IMR-90 (cell line): ENCODE results near the gene HOXC5. TPM values are rescaled to one million over a fixed set of nuclear protein-coding genes. Genes with fewer than 3 reads are reported as not detected.
"Not testable (repeated sequence)": the region's sequence is repeated elsewhere in the genome, so short reads cannot be mapped to it uniquely, and the experiment has no call there.

ENCODE experiments used
- ATAC-seq: fragments of 200-7000 bp; cut with Tn5 transposase; 2 replicates; pipeline ENCODE4 v1.9.1; 2020; ENCODE audit warnings: low read depth, mild to moderate bottlenecking, moderate library complexity
- BruUV-seq: library from RNA; stranded (reverse); fragments of 400-500 nt; replicated peaks from 2 replicates; lab custom pipeline; 2021; lab: Mats Ljungman, UMichigan
- CTCF ChIA-PET: fragments of 300-600 bp; formaldehyde crosslinking; extraction: SDS; loops from one replicate; lab custom pipeline; 2021; ENCODE audit warnings: antibody characterized with exemption; lab: Yijun Ruan, JAX
- POLR2A ChIA-PET: fragments of 300-600 bp; sonication (Branson Sonifier 250); formaldehyde crosslinking; loops from one replicate; lab custom pipeline; 2022; ENCODE audit warnings: antibody characterized with exemption; ENCODE audit not compliant: unreplicated experiment; lab: Charles Lee
- DNase-seq: peaks from one replicate; pipeline ENCODE4 v3.0.0; 2013
- H2AFZ ChIP-seq: replicated peaks from 2 replicates; pipeline ENCODE3; 2013; ENCODE audit warnings: low read length, mild to moderate bottlenecking; ENCODE audit not compliant: poor library complexity
- H2AK5ac ChIP-seq: 2 replicates; pipeline ENCODE4 v1.6.1; 2013; ENCODE audit warnings: low read depth, low read length, inconsistent platforms
- H2AK9ac ChIP-seq: replicated peaks from 2 replicates; pipeline ENCODE3; 2013; ENCODE audit warnings: mild to moderate bottlenecking, low read depth, low read length, moderate library complexity; ENCODE audit not compliant: poor library complexity
- H2BK120ac ChIP-seq: 2 replicates; pipeline ENCODE4 v1.6.1; 2013; ENCODE audit warnings: low read depth, low read length, inconsistent platforms
- H2BK15ac ChIP-seq: 3 replicates; pipeline ENCODE4 v1.6.1; 2013; ENCODE audit warnings: low read depth, low read length, inconsistent platforms
- H2BK20ac ChIP-seq: 2 replicates; pipeline ENCODE4 v1.6.1; 2013; ENCODE audit warnings: low read depth, mild to moderate bottlenecking, inconsistent platforms, low read length, moderate library complexity
- H2BK5ac ChIP-seq: 2 replicates; pipeline ENCODE4 v1.6.1; 2013; ENCODE audit warnings: mild to moderate bottlenecking, low read depth, low read length, inconsistent platforms; ENCODE audit not compliant: poor library complexity, severe bottlenecking
- H3K14ac ChIP-seq: replicated peaks from 2 replicates; pipeline ENCODE4 v1.6.1; 2013; ENCODE audit warnings: low read depth, low read length, inconsistent platforms
- H3K18ac ChIP-seq: 2 replicates; pipeline ENCODE4 v1.6.1; 2013; ENCODE audit warnings: low read depth, low read length, control low read depth
- H3K23ac ChIP-seq: 2 replicates; pipeline ENCODE4 v1.6.1; 2013; ENCODE audit warnings: low read depth, low read length, inconsistent platforms
- H3K27ac ChIP-seq: 2 replicates; pipeline ENCODE4 v1.5.1; 2013; ENCODE audit warnings: mild to moderate bottlenecking, control low read depth, low read length; ENCODE audit not compliant: insufficient read depth
- H3K27me3 ChIP-seq: 2 replicates; pipeline ENCODE4 v1.6.1; 2013; ENCODE audit warnings: low read length; ENCODE audit not compliant: control insufficient read depth, insufficient read depth
- H3K36me3 ChIP-seq: 2 replicates; pipeline ENCODE4 v1.6.1; 2013; ENCODE audit warnings: low read length, mixed read lengths; ENCODE audit not compliant: control insufficient read depth, insufficient read depth
- H3K4ac ChIP-seq: 2 replicates; pipeline ENCODE4 v1.6.1; 2013; ENCODE audit warnings: low read depth, low read length, inconsistent platforms
- H3K4me1 ChIP-seq: 2 replicates; pipeline ENCODE4 v1.6.1; 2013; ENCODE audit warnings: low read length, mixed read lengths; ENCODE audit not compliant: control insufficient read depth, insufficient read depth
- H3K4me2 ChIP-seq: 2 replicates; pipeline ENCODE4 v1.6.1; 2013; ENCODE audit warnings: low read depth, mild to moderate bottlenecking, control low read depth, low read length, moderate library complexity
- H3K4me3 ChIP-seq: 2 replicates; pipeline ENCODE4 v1.5.1; 2013; ENCODE audit warnings: low read depth, mild to moderate bottlenecking, control low read depth, low read length, moderate library complexity; ENCODE audit not compliant: insufficient read depth
- H3K56ac ChIP-seq: 2 replicates; pipeline ENCODE4 v1.6.1; 2013; ENCODE audit warnings: low read length, inconsistent platforms; ENCODE audit not compliant: insufficient read depth; ENCODE audit errors: extremely low read depth
- H3K79me1 ChIP-seq, 2 experiments: 2 replicates each; pipeline ENCODE4 v1.6.1; 2013; ENCODE audit warnings: low read length in 2 of 2, inconsistent platforms in 1 of 2, low read depth in 1 of 2
- H3K9ac ChIP-seq: 2 replicates; pipeline ENCODE4 v1.6.1; 2013; ENCODE audit warnings: low read depth, low read length, control low read depth
- H3K9me1 ChIP-seq: 2 replicates; pipeline ENCODE4 v1.6.1; 2013; ENCODE audit warnings: low read length, inconsistent platforms; ENCODE audit not compliant: insufficient read depth
- H3K9me3 ChIP-seq: 2 replicates; pipeline ENCODE4 v1.6.1; 2013; ENCODE audit warnings: low read length; ENCODE audit not compliant: control insufficient read depth, insufficient read depth
- H4K20me1 ChIP-seq: 2 replicates; pipeline ENCODE4 v1.6.1; 2013; ENCODE audit warnings: low read length, inconsistent platforms; ENCODE audit not compliant: insufficient read depth
- H4K5ac ChIP-seq: 2 replicates; pipeline ENCODE4 v1.6.1; 2013; ENCODE audit warnings: mild to moderate bottlenecking, low read depth, low read length, control low read depth
- H4K8ac ChIP-seq, 2 experiments: 2 replicates each; pipeline ENCODE4 v1.6.1; 2013; ENCODE audit warnings: low read depth in 2 of 2, low read length in 2 of 2, control low read depth in 1 of 2, inconsistent platforms in 1 of 2
- H4K91ac ChIP-seq: 2 replicates; pipeline ENCODE4 v1.6.1; 2013; ENCODE audit warnings: low read depth, low read length, inconsistent platforms; ENCODE audit not compliant: insufficient read depth
- WGBS, 2 experiments: methylation state at CpG; one replicate each; pipeline versions ENCODE4 v1.1.5 to v1.1.7; 2013; ENCODE audit warnings: missing lambda C conversion rate in 2 of 2; ENCODE audit not compliant: insufficient read length in 1 of 2; ENCODE audit errors: extremely low coverage in 2 of 2; 5-methylcytosine and 5-hydroxymethylcytosine counted together
- dilution Hi-C: fragments of 300-500 bp; cut with HindIII; formaldehyde crosslinking; loops from one replicate; pipeline ENCODE4 v1.14.3; 2018; ENCODE audit warnings: low sequenced_read_pairs; ENCODE audit not compliant: unreplicated experiment
- in situ Hi-C: fragments of 300-500 bp; cut with MboI; formaldehyde crosslinking; loops from 3 replicates; pipeline ENCODE4 v1.14.3; 2019; ENCODE audit warnings: low sequenced_read_pairs, inconsistent platforms, mixed read lengths
- intact Hi-C: fragments of 100-400 bp; cut with micrococcal nuclease; formaldehyde crosslinking; loops from 2 replicates; pipeline ENCODE4 v1.10.0; 2022
- polyA plus RNA-seq, 3 experiments: library from polyadenylated mRNA; depleted of rRNA; stranded (reverse); fragments of >200 nt; gene quantifications; 2 replicates each; pipeline ENCODE4 v1.2.3, GENCODE V29; 2012; ENCODE audit warnings: low replicate concordance in 1 of 3
- total RNA-seq: library from RNA; depleted of rRNA; stranded (reverse); fragments of >200 nt; gene quantifications from 2 replicates; pipeline ENCODE4 v1.2.3, GENCODE V29; 2012

Gene HOXC5
- total and polyA plus RNA-seq, 2 of the 4 experiments (the other 2 are of a cell fraction) = not detected

DNA sequence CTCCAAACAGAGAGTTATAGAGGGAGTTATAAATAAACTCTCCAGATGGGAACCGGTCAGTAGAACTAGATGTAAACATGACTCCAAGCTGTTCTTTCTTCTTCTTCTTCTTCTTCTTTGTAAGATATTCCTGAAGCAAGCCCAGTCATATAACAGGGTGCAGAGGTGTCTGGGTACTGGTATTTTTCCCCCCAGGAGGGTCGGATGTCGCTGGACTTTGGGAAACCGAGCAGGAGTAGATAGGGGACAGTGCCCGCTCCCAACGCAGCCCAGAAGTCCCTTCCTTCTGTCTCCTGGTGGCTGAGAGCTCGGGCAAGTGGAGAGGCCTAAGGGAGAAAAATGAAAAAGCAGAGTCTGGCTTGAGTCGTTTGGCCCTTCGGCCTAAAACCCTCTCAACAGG is 46.3 kb downstream of the HOXC5 start:
- H3K4ac ChIP-seq, H3K4me1 ChIP-seq, DNase-seq, dilution Hi-C loops, H4K5ac ChIP-seq, H3K9me3 ChIP-seq, H3K23ac ChIP-seq, POLR2A ChIA-PET, H4K20me1 ChIP-seq, H3K4me3 ChIP-seq, H3K9me1 ChIP-seq, H3K4me2 ChIP-seq, intact Hi-C loops, in situ Hi-C loops, H3K14ac ChIP-seq, H3K56ac ChIP-seq, H2AK5ac ChIP-seq, H3K18ac ChIP-seq, H2AFZ ChIP-seq, H3K27ac ChIP-seq, H4K8ac ChIP-seq, H2BK20ac ChIP-seq, H2AK9ac ChIP-seq, ATAC-seq, BruUV-seq, H2BK5ac ChIP-seq, H3K79me1 ChIP-seq, H3K9ac ChIP-seq, H4K91ac ChIP-seq, H3K36me3 ChIP-seq, H2BK15ac ChIP-seq, H2BK120ac ChIP-seq: not testable (repeated sequence)
- CTCF ChIA-PET = interaction anchor here (0.6 kb wide), 1 partner anchor 98 kb away, joined by 5 read pairs; no protein-coding TSS in a partner anchor
- H3K27me3 ChIP-seq = peaks cover 24% of the 10 kb centered on the region
- no CpG with 5 or more reads among the region's 9 CpGs for WGBS, 2 experiments

DNA sequence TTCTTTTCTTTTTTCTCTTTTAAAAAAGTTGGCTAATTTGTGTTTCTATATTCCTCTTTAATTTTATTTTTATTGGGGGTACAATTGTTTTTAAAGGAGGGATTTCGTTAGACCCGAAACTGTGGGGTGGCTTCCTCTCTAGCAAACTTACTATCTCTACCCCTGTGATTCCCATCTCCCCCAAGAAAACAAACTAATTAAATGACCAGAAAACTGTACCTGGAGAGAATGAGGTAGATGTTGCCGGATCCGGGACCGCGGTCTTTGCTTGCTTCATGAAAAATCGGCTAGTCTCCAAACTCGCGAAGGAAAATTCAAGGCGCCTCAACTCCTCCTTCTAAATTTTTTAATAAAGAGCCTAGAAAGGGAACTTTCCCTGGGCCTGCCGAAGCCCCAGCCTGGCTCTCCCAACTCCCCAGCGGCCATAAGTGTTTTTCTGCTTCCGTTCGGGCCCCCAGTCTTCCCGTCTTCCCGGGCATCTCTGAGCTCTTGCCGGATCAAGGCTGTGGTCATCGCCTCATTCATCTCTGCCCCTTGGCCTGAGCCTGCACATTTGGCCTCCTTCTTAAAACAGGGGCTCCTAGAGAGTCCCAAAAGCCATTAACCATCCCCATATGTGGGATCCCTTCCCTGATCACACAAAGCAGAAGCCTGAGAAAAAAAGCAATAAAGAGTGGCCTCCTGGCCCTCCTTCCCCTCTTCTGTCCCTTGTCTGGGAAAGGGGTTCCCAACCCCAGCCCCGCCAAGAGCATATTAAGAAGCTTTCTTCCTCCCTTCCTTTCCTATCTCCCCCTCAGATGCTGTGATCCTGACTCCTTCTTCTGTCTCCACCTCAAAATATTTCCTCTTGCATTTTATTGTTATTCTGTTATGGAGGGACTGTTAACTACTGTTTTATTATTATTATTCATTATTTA is 47.4 kb downstream of the HOXC5 start:
- H2BK15ac ChIP-seq, H3K9me1 ChIP-seq, H3K79me1 ChIP-seq, H3K4ac ChIP-seq, dilution Hi-C loops, H2AFZ ChIP-seq, POLR2A ChIA-PET, H4K5ac ChIP-seq, H3K9me3 ChIP-seq, ATAC-seq, H3K27ac ChIP-seq, BruUV-seq, H4K20me1 ChIP-seq, H2AK9ac ChIP-seq, H3K4me1 ChIP-seq, H3K18ac ChIP-seq, H3K9ac ChIP-seq, H2BK20ac ChIP-seq, DNase-seq, H3K4me3 ChIP-seq, H2AK5ac ChIP-seq, H3K36me3 ChIP-seq, in situ Hi-C loops, H4K8ac ChIP-seq, H4K91ac ChIP-seq, CTCF ChIA-PET, H2BK5ac ChIP-seq, H3K56ac ChIP-seq, H3K4me2 ChIP-seq, H3K14ac ChIP-seq, intact Hi-C loops, H2BK120ac ChIP-seq, H3K23ac ChIP-seq: not testable (repeated sequence)
- WGBS, 2 experiments = 80% methylated on average over 1 of the region's 19 CpGs; no CpG with 5 or more reads in 1 of the 2 experiments
- peaks cover 19% of the 10 kb centered on the region for H3K27me3 ChIP-seq
